Bronchial epithelial cell (primary cell): Measurements from ENCODE around the gene FLYWCH1. TPM values are rescaled to one million over a fixed set of nuclear protein-coding genes. Genes with fewer than 3 reads are reported as not detected.

ENCODE experiments used
- DNase-seq: peaks from one replicate; pipeline ENCODE4 v3.0.0-alpha.2; 2010; ENCODE audit warnings: low read depth
- FAIRE-seq: peaks from 2 replicates; lab custom pipeline; 2011; peaks lifted over from hg19 to GRCh38; lab: Jason Lieb, UNC
- H3K27me3 ChIP-seq: 2 replicates; pipeline ENCODE4 v1.5.1; 2011; ENCODE audit warnings: low read length; ENCODE audit not compliant: control insufficient read depth, insufficient read depth
- H3K36me3 ChIP-seq: 2 replicates; pipeline ENCODE4 v1.5.1; 2011; ENCODE audit warnings: low read length; ENCODE audit not compliant: control insufficient read depth, insufficient read depth
- H3K4me3 ChIP-seq: 2 replicates; pipeline ENCODE4 v1.5.1; 2011; ENCODE audit warnings: mild to moderate bottlenecking, low read depth, low read length, control low read depth
- CTCF ChIP-seq: IDR thresholded peaks from 2 replicates; pipeline ENCODE4 v1.5.1; 2011; ENCODE audit warnings: mild to moderate bottlenecking, moderate library complexity, low read length, control low read depth, inconsistent platforms; ENCODE audit not compliant: insufficient read depth, severe bottlenecking
- total RNA-seq: library from RNA; depleted of rRNA; stranded (reverse); fragments of >200 nt; gene quantifications from 2 replicates; pipeline ENCODE4 v1.2.1, GENCODE V29; 2014

Gene FLYWCH1
- total RNA-seq, 1 donor from 2014 or later: 41.9 TPM

DNA sequence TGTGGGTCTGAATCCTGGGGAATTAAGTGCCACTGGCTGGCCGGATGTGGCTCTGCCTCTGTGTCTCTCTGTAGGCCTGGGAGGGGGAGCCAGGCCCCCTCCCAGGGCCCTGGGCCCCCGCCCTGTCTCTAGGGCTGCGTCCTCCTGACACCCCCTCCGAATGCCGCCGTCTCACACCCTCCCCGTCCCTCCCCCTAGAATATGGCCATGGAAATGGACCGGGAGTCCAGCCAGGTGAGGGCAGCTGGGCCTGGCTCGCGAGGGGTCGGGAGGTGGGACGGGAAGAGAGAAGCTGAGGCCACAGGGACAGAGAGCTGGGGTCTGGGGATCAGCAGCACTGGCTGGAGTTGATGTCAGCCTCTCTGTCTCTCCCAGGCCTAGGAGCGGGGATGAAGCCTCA, 84.6 kb downstream of the FLYWCH1 start:
- no peak for TF ChIP-seq CTCF
- H3K36me3 ChIP-seq: no peaks in the 10 kb centered on the region
- H3K4me3 ChIP-seq: no peak overlapping the region
- H3K27me3 ChIP-seq: no peaks in the 10 kb centered on the region
- DNase-seq: no peak
- no peak for FAIRE-seq

- Histone ChIP-seq H3K36me3 (no peaks in the 10 kb centered on the region), H3K4me3 (no peak overlapping the region), H3K27me3 (no peaks in the 10 kb centered on the region)
- FAIRE-seq (no peak), DNase-seq (no peak)
- TF ChIP-seq CTCF: no peak
Observed at GRCh38 chr16:2999929-3000328, 88.2 kb downstream of the FLYWCH1 start.

- H3K36me3 ChIP-seq: no peaks in the 10 kb centered on the region
- H3K4me3 ChIP-seq: no peak overlapping the region
- H3K27me3 ChIP-seq: no peaks in the 10 kb centered on the region
- TF ChIP-seq CTCF: no peak
- DNase-seq (no peak), FAIRE-seq (no peak)
Observed at GRCh38 chr16:3000540-3000939, 88.8 kb downstream of the FLYWCH1 start.

Other genes with a start within 250 kb of the FLYWCH1 start
- 28.4 and 46.1 TPM in 2 replicates for gene KCTD5, start 229.4 kb upstream of the FLYWCH1 start, total RNA-seq
- 1.3 and 4.5 TPM in 2 replicates for gene PRSS27, start 191.7 kb upstream of the FLYWCH1 start, total RNA-seq
- 30.5 and 41.5 TPM in 2 replicates for gene SRRM2, start 159.3 kb upstream of the FLYWCH1 start, total RNA-seq
- 468 and 946 TPM in 2 replicates for gene ELOB, start 134.7 kb upstream of the FLYWCH1 start, total RNA-seq
- gene PRSS33, start 124.4 kb upstream of the FLYWCH1 start, total RNA-seq: not detected in 2 replicates
- gene PRSS41, start 113.5 kb upstream of the FLYWCH1 start, total RNA-seq: not detected in 2 replicates
- gene PRSS21, start 94.7 kb upstream of the FLYWCH1 start, total RNA-seq: 2.8 and 4.5 TPM in 2 replicates
- 0.53 and 0.90 TPM in 2 replicates for gene ZG16B, start 81.6 kb upstream of the FLYWCH1 start, total RNA-seq
- gene PRSS22, start 53.8 kb upstream of the FLYWCH1 start, total RNA-seq: 9.2 and 16.9 TPM in 2 replicates
- gene FLYWCH2, start 28.7 kb upstream of the FLYWCH1 start, total RNA-seq: 63.7 and 76.0 TPM in 2 replicates
- 1.1 and 1.2 TPM in 2 replicates for gene KREMEN2, start 52.3 kb downstream of the FLYWCH1 start, total RNA-seq
- 5.3 and 5.5 TPM in 2 replicates for gene PAQR4, start 57.4 kb downstream of the FLYWCH1 start, total RNA-seq
- gene PKMYT1, start 68.5 kb downstream of the FLYWCH1 start, total RNA-seq: 0.26 and 0.51 TPM in 2 replicates
- gene CLDN9, start 101.0 kb downstream of the FLYWCH1 start, total RNA-seq: under 0.01 and 0.13 TPM in 2 replicates
- gene CLDN6, start 106.3 kb downstream of the FLYWCH1 start, total RNA-seq: not detected in 2 replicates
- 440 and 686 TPM in 2 replicates for gene TNFRSF12A, start 108.4 kb downstream of the FLYWCH1 start, total RNA-seq
- gene HCFC1R1, start 112.0 kb downstream of the FLYWCH1 start, total RNA-seq: 1.1 and 5.6 TPM in 2 replicates
- 23.7 and 28.4 TPM in 2 replicates for gene THOC6, start 112.1 kb downstream of the FLYWCH1 start, total RNA-seq
- gene BICDL2, start 125.0 kb downstream of the FLYWCH1 start, total RNA-seq: 24.5 and 56.1 TPM in 2 replicates
- gene MMP25, start 134.6 kb downstream of the FLYWCH1 start, total RNA-seq: under 0.01 and 0.13 TPM in 2 replicates
- 0.53 and 2.8 TPM in 2 replicates for gene IL32, start 153.7 kb downstream of the FLYWCH1 start, total RNA-seq
- gene ZSCAN10, start 187.4 kb downstream of the FLYWCH1 start, total RNA-seq: not detected in 2 replicates
- 17.5 and 22.4 TPM in 2 replicates for gene ZNF205, start 200.7 kb downstream of the FLYWCH1 start, total RNA-seq
- gene ZNF213, start 223.1 kb downstream of the FLYWCH1 start, total RNA-seq: 7.6 and 10.6 TPM in 2 replicates